Neural cell (in vitro differentiated cells): ENCODE measurements around the gene SCGB2A2.

Source experiments
- EP300 ChIP-seq: fragments of 450-650 bp; conservative IDR thresholded peaks from 2 replicates; pipeline ENCODE4 v1.6.1; 2014; ENCODE audit warnings: antibody characterized with exemption, mild to moderate bottlenecking, moderate library complexity; ENCODE audit not compliant: poor library complexity, severe bottlenecking
- MXI1 ChIP-seq: fragments of 450-650 bp; conservative IDR thresholded peaks from 2 replicates; pipeline ENCODE4 v1.6.1; 2014; ENCODE audit warnings: antibody characterized with exemption, mild to moderate bottlenecking; ENCODE audit not compliant: poor library complexity, severe bottlenecking
- POLR2AphosphoS5 ChIP-seq: IDR thresholded peaks from 2 replicates; pipeline ENCODE4 v1.6.1; 2012
- TF ChIP-seq, protein P1 (sequence below): fragments of 450-650 bp; IDR thresholded peaks from 2 replicates; pipeline ENCODE4 v1.5.1; 2014; ENCODE audit warnings: antibody characterized with exemption, mild to moderate bottlenecking, moderate library complexity; ENCODE audit not compliant: poor library complexity, severe bottlenecking
- TF ChIP-seq, protein P2 (sequence below): IDR thresholded peaks from 2 replicates; pipeline ENCODE4 v1.6.1; 2012; ENCODE audit warnings: borderline replicate concordance

DNA sequence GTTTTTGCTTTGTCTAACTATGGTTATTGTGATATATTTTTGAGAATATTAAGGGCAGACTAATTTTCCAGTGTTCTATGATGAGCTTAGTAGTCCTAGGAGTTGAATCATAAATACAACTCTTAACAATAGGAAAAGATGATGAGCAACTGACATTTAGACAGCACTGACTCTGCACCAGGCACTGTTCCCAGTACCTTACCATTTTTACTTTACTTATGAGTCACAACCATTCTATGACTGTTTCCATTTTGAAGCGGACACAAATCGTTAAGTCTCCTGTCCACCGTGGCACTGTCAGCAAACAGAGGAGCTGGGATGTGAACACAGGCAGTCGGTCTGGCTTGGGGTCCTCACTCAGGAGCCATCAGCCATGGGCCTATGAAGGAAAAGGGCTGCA is 3.4 kb upstream of the SCGB2A2 start:
- TF ChIP-seq, protein P1, sequence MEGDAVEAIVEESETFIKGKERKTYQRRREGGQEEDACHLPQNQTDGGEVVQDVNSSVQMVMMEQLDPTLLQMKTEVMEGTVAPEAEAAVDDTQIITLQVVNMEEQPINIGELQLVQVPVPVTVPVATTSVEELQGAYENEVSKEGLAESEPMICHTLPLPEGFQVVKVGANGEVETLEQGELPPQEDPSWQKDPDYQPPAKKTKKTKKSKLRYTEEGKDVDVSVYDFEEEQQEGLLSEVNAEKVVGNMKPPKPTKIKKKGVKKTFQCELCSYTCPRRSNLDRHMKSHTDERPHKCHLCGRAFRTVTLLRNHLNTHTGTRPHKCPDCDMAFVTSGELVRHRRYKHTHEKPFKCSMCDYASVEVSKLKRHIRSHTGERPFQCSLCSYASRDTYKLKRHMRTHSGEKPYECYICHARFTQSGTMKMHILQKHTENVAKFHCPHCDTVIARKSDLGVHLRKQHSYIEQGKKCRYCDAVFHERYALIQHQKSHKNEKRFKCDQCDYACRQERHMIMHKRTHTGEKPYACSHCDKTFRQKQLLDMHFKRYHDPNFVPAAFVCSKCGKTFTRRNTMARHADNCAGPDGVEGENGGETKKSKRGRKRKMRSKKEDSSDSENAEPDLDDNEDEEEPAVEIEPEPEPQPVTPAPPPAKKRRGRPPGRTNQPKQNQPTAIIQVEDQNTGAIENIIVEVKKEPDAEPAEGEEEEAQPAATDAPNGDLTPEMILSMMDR: no peak
- TF ChIP-seq POLR2AphosphoS5 (no peak), MXI1 (no peak), EP300 (no peak)
- TF ChIP-seq, protein P2, sequence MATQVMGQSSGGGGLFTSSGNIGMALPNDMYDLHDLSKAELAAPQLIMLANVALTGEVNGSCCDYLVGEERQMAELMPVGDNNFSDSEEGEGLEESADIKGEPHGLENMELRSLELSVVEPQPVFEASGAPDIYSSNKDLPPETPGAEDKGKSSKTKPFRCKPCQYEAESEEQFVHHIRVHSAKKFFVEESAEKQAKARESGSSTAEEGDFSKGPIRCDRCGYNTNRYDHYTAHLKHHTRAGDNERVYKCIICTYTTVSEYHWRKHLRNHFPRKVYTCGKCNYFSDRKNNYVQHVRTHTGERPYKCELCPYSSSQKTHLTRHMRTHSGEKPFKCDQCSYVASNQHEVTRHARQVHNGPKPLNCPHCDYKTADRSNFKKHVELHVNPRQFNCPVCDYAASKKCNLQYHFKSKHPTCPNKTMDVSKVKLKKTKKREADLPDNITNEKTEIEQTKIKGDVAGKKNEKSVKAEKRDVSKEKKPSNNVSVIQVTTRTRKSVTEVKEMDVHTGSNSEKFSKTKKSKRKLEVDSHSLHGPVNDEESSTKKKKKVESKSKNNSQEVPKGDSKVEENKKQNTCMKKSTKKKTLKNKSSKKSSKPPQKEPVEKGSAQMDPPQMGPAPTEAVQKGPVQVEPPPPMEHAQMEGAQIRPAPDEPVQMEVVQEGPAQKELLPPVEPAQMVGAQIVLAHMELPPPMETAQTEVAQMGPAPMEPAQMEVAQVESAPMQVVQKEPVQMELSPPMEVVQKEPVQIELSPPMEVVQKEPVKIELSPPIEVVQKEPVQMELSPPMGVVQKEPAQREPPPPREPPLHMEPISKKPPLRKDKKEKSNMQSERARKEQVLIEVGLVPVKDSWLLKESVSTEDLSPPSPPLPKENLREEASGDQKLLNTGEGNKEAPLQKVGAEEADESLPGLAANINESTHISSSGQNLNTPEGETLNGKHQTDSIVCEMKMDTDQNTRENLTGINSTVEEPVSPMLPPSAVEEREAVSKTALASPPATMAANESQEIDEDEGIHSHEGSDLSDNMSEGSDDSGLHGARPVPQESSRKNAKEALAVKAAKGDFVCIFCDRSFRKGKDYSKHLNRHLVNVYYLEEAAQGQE: no peak
